Gastroesophageal sphincter (tissue), 4 donors: Measurements from ENCODE around the gene TARS2. TPM values are rescaled to one million over a fixed set of nuclear protein-coding genes. Genes with fewer than 3 reads are reported as not detected.

ENCODE experiments used
- ATAC-seq: fragments of 150-250 bp; one replicate; pipeline ENCODE4 v1.9.1; 2016; ENCODE audit warnings: mild to moderate bottlenecking, moderate library complexity
- H3K27ac ChIP-seq, 4 donors: fragments of 200-600 bp; sonication (generic) in 3 of 4; 1 replicate in 3 of 4; 2 replicates in 1 of 4; pipeline ENCODE4 v1.5.1; 2016 to 2019
- H3K27me3 ChIP-seq: fragments of 200-600 bp; sonication (generic); one replicate; pipeline ENCODE4 v1.5.1; 2019
- H3K36me3 ChIP-seq, 2 donors: fragments of 200-600 bp; sonication (generic); one replicate each; pipeline ENCODE4 v1.5.1; 2019; ENCODE audit warnings: control low read depth in 1 of 2
- H3K4me1 ChIP-seq, 3 donors: fragments of 200-600 bp; sonication (generic); 1 replicate in 2 of 3; 2 replicates in 1 of 3; pipeline ENCODE4 v1.5.1; 2016 to 2019; ENCODE audit warnings: control low read depth in 2 of 3
- H3K4me3 ChIP-seq, 2 donors: fragments of 200-600 bp; sonication (generic); one replicate each; pipeline ENCODE4 v1.5.1; 2019; ENCODE audit warnings: mild to moderate bottlenecking in 1 of 2, moderate library complexity in 1 of 2
- H3K9me3 ChIP-seq, 3 donors: fragments of 200-600 bp; sonication (generic); one replicate each; pipeline ENCODE4 v1.5.1; 2017 to 2019; ENCODE audit warnings: control low read depth in 2 of 3
- CTCF ChIP-seq, 4 experiments: fragments of 200-600 bp in 2 of 4; fragments of 450-650 bp in 2 of 4; sonication (generic) in 1 of 4; IDR thresholded peaks; one replicate each; pipeline ENCODE4 v1.5.1; 2017 to 2019; ENCODE audit warnings: antibody characterized with exemption in 4 of 4, mild to moderate bottlenecking in 2 of 4, moderate library complexity in 2 of 4
- EP300 ChIP-seq: sonication (generic); formaldehyde crosslinking; IDR thresholded peaks from one replicate; pipeline ENCODE4 v1.6.1; 2017; ENCODE audit warnings: antibody characterized with exemption, mild to moderate bottlenecking
- POLR2A ChIP-seq, 2 donors: fragments of 450-650 bp; IDR thresholded peaks; one replicate each; pipeline ENCODE4 v1.6.1; 2017; ENCODE audit warnings: antibody characterized with exemption in 2 of 2, mild to moderate bottlenecking in 2 of 2, moderate library complexity in 1 of 2
- POLR2AphosphoS5 ChIP-seq: sonication (generic); formaldehyde crosslinking; IDR thresholded peaks from one replicate; pipeline ENCODE4 v1.6.1; 2017; ENCODE audit warnings: antibody characterized with exemption
- WGBS, 2 donors: methylation state at CpG; one replicate each; pipeline ENCODE4 v1.1.5; 2018; ENCODE audit warnings: low coverage in 1 of 2; 5-methylcytosine and 5-hydroxymethylcytosine counted together
- small RNA-seq, 4 donors: library from RNA; depleted of rRNA; stranded (forward); fragments of <200 nt; gene quantifications; one replicate each; pipeline ENCODE3, GENCODE V24; 2016
- total RNA-seq, 4 donors: library from RNA; depleted of rRNA; stranded (reverse); fragments of >200 nt; gene quantifications; one replicate each; pipeline ENCODE4 v1.1.0, GENCODE V29; 2016

TARS2 gene
- total RNA-seq, 4 donors from 2014 or later, result 6.7 to 32.2 (median 10.6) TPM

- WGBS, 2 donors, result 89% methylated on average over 11 of the region's 19 CpGs; no CpG with 5 or more reads in 1 of the 2 donors
- Histone ChIP-seq H3K4me3 (no peak overlapping the region), H3K9me3 (no peaks in the 10 kb centered on the region), H3K4me1 (peaks cover 0 to 79% (median 34%) of the 10 kb centered on the region in 3 donors), H3K27ac (peak overlapping the region in 1 of 4 donors; percentile 2), H3K36me3 (peaks cover 0 to 41% of the 10 kb centered on the region in 2 donors), H3K27me3 (no peaks in the 10 kb centered on the region)
- ATAC-seq, result no peak
- TF ChIP-seq POLR2AphosphoS5 (peak; percentile 51), CTCF (IDR thresholded peaks at IDR 0.05) (no peak)
Observed at GRCh38 chr1:150555198-150555970, 68.2 kb downstream of the TARS2 start.

- WGBS, 2 donors, result 60% methylated on average over 1 of the region's 26 CpGs; no CpG with 5 or more reads in 1 of the 2 donors
- Histone ChIP-seq H3K36me3 (peaks cover 0 to 41% of the 10 kb centered on the region in 2 donors), H3K27me3 (no peaks in the 10 kb centered on the region), H3K4me1 (peaks cover 0 to 75% (median 32%) of the 10 kb centered on the region in 3 donors), H3K4me3 (no peak overlapping the region), H3K9me3 (no peaks in the 10 kb centered on the region), H3K27ac (peak overlapping the region in 3 of 4 donors; percentile 6 to 100 (median 15))
- ATAC-seq, result no peak
- TF ChIP-seq EP300, result no peak
- TF ChIP-seq POLR2AphosphoS5, result no peak
- no peak for TF ChIP-seq CTCF (IDR thresholded peaks at IDR 0.05)
- TF ChIP-seq POLR2A (IDR thresholded peaks at IDR 0.05), result no peak
Observed at GRCh38 chr1:150555971-150556865, 69.0 kb downstream of the TARS2 start.

GRCh38 chr1:150557065-150557600 lies 69.9 kb downstream of the TARS2 start:
- Histone ChIP-seq H3K27ac (peak overlapping the region in 3 of 4 donors; percentile 6 to 100 (median 100)), H3K9me3 (no peaks in the 10 kb centered on the region), H3K4me3 (no peak overlapping the region), H3K4me1 (peaks cover 0 to 68% (median 23%) of the 10 kb centered on the region in 3 donors), H3K27me3 (no peaks in the 10 kb centered on the region), H3K36me3 (peaks cover 0 to 41% of the 10 kb centered on the region in 2 donors)
- no peak for ATAC-seq
- TF ChIP-seq POLR2A (IDR thresholded peaks at IDR 0.05) (no peak), EP300 (no peak), POLR2AphosphoS5 (no peak), CTCF (IDR thresholded peaks at IDR 0.05) (no peak)
- WGBS, 2 donors, result no CpG with 5 or more reads among the region's 26 CpGs

Small RNA genes within 50 kb of the gene (small RNA-seq; reads per million reads assigned to genes)
- gene MIR4257, result 0 reads per million in 4 donors

Other genes with a start within 250 kb of the TARS2 start
- 1 to 10 TPM in 1 of 4 donors, under 1 TPM in 3; 0.54 to 1.5 (median 0.78) TPM for gene CA14, start 229.6 kb upstream of the TARS2 start, total RNA-seq
- 10 to 100 TPM; 40.3 to 68.9 (median 49.5) TPM for gene APH1A, start 218.4 kb upstream of the TARS2 start, total RNA-seq
- gene C1orf54, start 214.6 kb upstream of the TARS2 start, total RNA-seq, result 10 to 100 TPM in 3 of 4 donors, 1 to 10 TPM in 1; 5.2 to 37.7 (median 16.2) TPM
- 10 to 100 TPM in 2 of 4 donors, 1 to 10 TPM in 2; 3.5 to 28.3 (median 14.2) TPM for gene CIART, start 204.9 kb upstream of the TARS2 start, total RNA-seq
- 10 to 100 TPM; 36.0 to 59.9 (median 43.4) TPM for gene MRPS21, start 193.6 kb upstream of the TARS2 start, total RNA-seq
- gene PRPF3, start 165.9 kb upstream of the TARS2 start, total RNA-seq, result 10 to 100 TPM; 28.1 to 74.9 (median 40.3) TPM
- 10 to 100 TPM; 17.0 to 31.3 (median 26.2) TPM for gene RPRD2, start 123.3 kb upstream of the TARS2 start, total RNA-seq
- gene ECM1, start 20.7 kb downstream of the TARS2 start, total RNA-seq, result 10 to 100 TPM; 12.6 to 29.7 (median 19.4) TPM
- gene FALEC, start 28.3 kb downstream of the TARS2 start, total RNA-seq, result not detected
- 10 to 100 TPM; 27.1 to 66.5 (median 36.3) TPM for gene ADAMTSL4, start 62.0 kb downstream of the TARS2 start, total RNA-seq
- gene MCL1, start 92.2 kb downstream of the TARS2 start, total RNA-seq, result 100 to 1,000 TPM; 212 to 353 (median 317) TPM
- 100 to 1,000 TPM; 154 to 191 (median 167) TPM for gene ENSA, start 142.2 kb downstream of the TARS2 start, total RNA-seq
- 10 to 100 TPM; 18.5 to 27.9 (median 21.0) TPM for gene GOLPH3L, start 209.7 kb downstream of the TARS2 start, total RNA-seq
- 1 to 10 TPM in 1 of 4 donors, under 1 TPM in 1, not detected in 2; 0.94 to 1.6 TPM for gene HORMAD1, start 233.5 kb downstream of the TARS2 start, total RNA-seq